ENCODE results near the gene SPDL1. TPM values are rescaled to one million over a fixed set of nuclear protein-coding genes. Genes with fewer than 3 reads are reported as not detected.

SPDL1 gene
- total RNA-seq, 2 experiments from 2014 or later, result 44.2 to 48.8 TPM

DNA sequence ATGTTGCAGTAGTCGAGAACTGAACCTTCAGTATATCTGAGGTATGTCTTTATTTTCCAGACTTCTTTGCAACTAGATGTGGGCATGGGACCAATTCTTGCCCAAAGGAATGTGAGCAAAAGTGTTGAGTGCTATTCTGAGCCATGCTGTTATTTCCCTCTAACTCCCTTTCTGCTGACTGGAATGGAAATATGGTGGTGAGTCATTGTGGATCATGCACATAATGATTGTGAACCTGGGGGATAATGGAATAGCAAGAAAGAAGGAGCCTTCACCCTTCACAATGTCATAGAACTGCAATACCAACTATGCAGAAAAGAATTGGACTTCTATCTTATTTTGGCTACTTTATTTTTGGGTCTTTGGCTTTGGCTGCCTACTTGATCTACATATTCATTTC lies 43.2 kb downstream of the SPDL1 start:
- CTCF ChIA-PET, result no interaction called here

DNA sequence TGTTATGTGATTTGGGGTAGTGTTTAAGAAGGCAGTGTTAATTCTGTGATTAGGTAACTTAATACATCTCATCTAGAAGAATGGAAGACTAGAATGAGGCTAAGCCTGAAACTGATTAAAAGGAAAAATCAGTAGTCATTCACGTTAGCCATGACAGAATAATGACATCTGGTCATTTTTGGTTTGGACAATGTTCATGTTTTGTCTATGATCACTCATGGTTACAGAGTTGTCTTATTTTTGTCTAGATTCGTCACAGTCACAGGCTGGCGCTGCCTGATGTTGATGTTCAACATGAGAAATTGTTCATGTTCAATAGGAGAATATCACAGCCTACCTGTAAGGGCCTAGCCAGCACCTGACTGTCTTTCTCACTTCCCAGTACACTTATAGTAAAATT lies 44.0 kb downstream of the SPDL1 start:
- CTCF ChIA-PET, result no interaction called here
- POLR2A ChIA-PET, result no interaction called here

More for the DNA sequence above, 43.2 kb downstream of the SPDL1 start:
- POLR2A ChIA-PET, result no interaction called here

DNA sequence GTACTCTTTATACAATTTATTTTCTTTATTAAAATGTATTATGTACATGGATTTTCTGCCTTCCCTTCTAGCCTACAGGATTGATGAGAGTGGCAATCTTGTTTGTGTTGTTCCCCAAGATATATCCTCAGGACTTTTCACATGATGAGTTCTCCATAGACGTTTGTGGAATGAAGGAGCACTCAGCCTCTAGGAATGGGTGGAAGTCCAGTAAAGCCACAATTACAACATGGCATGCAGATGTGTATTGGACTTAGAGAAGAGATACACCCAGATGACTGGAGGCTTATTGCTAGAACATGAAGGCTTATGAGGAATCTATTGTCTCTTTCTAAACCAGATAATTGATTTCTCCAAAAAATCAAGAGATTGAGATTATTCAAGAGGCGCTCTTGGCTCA lies 45.3 kb downstream of the SPDL1 start:
- ChIA-PET POLR2A (no interaction called here), CTCF (no interaction called here)

DNA sequence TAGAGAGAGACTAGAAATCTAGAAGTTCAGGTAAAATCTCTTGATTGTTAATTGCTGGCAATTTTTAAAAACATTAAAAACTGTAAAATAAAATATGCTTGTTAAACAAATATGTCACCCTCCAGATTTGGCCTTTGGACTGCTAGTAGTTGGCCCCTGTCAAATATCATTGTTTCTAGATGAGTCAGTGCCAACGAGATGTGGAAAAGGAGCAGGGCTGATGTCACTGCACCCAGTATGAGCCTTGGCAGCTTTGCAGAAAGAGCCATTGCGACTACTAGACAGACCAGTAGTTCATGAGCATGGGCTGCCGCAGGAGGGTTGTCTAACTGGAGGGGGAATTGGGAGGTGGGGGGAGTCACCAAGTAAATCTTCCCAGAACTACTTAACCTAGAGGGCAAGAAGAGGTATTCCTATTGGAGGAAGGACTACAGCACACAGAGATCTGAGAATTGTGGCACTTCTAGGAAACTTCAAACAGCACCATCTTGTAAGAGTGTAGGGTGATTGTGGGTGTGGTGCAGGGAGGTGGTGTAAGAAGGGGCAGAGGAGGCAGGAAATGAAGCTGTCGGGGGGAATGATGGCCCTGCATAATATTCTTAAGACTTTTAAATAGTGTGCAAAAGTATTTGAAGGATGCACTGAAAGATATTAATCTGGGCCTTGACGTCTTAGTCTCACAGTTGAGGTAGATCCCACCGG lies 46.4 kb downstream of the SPDL1 start:
- ChIA-PET POLR2A (no interaction called here), CTCF (interaction anchor here (0.6 kb wide), 1 partner anchor 1061 kb away, joined by 3 read pairs; no protein-coding TSS in a partner anchor)

DNA sequence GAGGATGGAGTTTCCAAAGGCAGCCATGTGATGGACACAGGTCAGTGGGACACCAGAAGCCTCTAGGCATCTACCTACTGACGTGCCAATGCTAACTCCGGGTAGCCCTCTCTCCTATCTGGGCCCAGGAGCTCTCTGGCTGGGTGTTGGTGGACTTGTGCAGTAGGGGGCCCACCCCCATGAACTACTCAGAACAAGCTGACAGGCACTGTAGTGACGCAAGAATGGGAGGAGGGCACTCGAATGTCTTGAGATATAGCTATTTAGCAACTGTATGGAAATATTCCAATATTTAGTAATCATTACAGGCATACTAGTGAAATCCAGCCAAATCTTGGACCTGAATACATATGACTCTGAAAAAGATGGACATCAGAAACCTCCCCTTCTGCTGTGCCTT lies 47.8 kb downstream of the SPDL1 start:
- CTCF ChIA-PET, result no interaction called here

DNA sequence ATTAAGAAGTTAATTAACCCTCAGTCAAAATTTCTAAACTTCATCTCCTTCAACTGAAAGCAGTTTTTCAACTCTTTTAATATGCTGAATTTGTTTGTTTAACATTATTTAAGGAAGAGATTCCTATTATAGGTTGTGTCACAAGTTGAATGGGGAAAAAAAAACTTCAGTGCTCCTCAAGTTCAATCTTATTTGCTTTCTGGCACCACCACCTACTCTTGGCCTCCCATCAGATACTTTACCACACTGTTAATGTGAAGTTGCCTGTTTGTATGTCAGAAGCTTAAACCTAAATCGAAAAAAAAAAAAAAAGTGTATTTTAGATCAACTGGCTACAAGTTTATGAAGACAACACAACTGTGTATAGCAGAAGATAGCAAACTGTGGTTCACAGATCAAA lies 49.4 kb downstream of the SPDL1 start:
- POLR2A ChIA-PET, result no interaction called here

More for the DNA sequence above, 47.8 kb downstream of the SPDL1 start:
- POLR2A ChIA-PET, result no interaction called here

DNA sequence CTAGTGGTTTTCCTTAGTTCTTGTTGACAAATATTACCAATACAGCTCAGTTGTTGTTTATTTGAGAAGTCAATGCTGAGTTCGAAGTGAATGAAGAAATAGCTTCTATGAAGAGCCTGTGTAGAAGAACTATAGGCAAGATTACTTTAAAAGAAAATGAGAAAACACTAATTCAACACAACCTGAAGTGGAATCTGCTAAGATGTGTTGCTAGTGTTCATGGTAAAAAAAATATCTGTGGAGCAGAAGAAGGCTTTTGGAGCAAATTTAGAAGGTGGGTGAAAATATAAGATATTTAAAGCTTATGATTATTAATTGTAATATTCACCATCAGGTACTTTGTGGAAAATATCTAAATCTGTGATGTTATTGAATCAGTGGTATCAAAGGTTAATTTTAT lies 51.0 kb downstream of the SPDL1 start:
- POLR2A ChIA-PET, result no interaction called here
- CTCF ChIA-PET, result interaction anchor here (0.5 kb wide), 1 partner anchor 49 kb away, joined by 3 read pairs; no protein-coding TSS in a partner anchor

More for the DNA sequence above, 49.4 kb downstream of the SPDL1 start:
- CTCF ChIA-PET, result no interaction called here

DNA sequence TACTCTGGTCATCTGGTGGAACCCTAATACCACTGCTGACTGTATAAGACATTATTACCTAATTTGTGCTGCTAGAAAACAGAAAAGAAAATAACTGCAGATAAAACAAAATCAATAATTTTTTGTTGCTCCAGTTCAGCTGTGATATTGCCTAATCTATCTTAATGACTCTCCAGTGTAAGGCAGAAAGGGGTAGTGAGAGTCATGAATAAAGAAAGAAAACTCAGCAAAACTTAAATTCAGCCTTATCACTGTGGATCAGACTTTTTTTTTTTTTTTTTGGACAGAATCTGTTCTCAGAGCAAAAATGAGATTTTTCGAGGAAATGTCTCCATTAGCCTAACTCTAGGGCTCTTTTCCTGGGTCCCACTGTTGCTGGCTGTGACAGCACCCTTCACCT lies 52.4 kb downstream of the SPDL1 start:
- POLR2A ChIA-PET, result no interaction called here
- CTCF ChIA-PET, result interaction anchor here (0.7 kb wide), 1 partner anchor 735 kb away, joined by 3 read pairs; no protein-coding TSS in a partner anchor

DNA sequence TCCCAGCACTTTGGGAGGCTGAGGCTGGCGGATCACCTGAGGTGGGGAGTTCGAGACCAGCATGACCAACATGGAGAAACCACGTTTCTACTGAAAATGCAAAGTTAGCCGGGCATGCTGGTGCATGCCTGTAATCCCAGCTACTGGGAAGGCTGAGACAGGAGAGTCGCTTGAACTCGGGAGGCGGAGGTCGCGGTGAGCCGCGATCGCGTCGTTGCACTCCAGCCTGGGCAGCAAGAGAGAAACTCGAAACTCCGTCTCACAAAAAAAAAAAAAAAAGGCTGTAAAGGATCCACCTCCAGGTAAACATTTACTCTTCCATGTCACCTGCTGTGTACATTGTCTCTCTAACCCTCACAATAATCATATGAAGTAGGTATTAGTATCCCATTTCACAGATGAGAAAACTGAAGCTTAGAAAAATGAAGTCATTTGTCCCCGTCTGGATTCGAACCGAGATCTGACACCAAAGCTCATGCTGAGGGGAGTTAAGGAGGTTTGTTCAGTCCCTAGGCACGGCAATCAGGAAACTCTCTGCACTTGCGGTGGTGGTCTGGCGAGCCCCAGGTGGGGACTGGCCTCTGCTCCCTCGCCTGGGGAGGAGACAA lies 53.0 kb downstream of the SPDL1 start:
- CTCF ChIA-PET, result interaction anchor here (0.7 kb wide), 1 partner anchor 735 kb away, joined by 3 read pairs; no protein-coding TSS in a partner anchor

DNA sequence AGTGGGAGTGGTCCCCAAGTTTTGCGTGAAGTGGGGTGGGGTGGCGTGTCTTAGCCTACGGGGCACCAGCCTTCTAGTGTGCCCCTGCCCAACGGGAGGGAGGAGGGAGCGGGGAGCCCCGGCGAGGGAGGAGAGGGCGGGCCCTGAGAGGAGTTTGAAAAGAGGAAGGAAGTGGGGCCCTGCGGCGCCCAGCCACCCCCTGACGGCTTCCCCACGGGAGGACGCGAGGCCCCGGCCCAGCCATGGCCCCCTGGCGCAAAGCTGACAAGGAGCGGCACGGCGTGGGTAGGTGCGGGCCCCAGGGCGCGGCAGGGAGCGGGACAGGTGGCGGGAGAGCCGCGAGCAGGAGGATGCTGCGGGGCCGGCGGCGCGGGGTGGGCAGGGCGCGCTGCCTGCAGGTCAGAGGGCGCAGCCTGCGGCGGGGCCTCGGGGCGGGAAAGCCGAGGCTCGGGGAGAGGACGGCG lies 53.5 kb downstream of the SPDL1 start, which contains the start of gene DOCK2:
DOCK2 (plus strand) TSS at position 191 of the 464 bp plus-strand sequence; CDS start at position 243, 52 bp downstream.
- ChIA-PET POLR2A (interaction anchor here (0.6 to 2.2 kb wide), 4 partner anchors 10 to 54 kb away, joined by 3 to 17 read pairs (median 7); partner anchors contain the start of gene SPDL1), CTCF (interaction anchor here (0.6 to 1.2 kb wide), 5 partner anchors 12 to 64 kb away, joined by 3 to 4 read pairs (median 3); no protein-coding TSS in a partner anchor)

More for the DNA sequence above, 53.0 kb downstream of the SPDL1 start:
- POLR2A ChIA-PET, result interaction anchor here (2.1 to 2.2 kb wide), 2 partner anchors 12 to 53 kb away, joined by 11 to 17 read pairs; partner anchors contain the start of gene SPDL1

DNA sequence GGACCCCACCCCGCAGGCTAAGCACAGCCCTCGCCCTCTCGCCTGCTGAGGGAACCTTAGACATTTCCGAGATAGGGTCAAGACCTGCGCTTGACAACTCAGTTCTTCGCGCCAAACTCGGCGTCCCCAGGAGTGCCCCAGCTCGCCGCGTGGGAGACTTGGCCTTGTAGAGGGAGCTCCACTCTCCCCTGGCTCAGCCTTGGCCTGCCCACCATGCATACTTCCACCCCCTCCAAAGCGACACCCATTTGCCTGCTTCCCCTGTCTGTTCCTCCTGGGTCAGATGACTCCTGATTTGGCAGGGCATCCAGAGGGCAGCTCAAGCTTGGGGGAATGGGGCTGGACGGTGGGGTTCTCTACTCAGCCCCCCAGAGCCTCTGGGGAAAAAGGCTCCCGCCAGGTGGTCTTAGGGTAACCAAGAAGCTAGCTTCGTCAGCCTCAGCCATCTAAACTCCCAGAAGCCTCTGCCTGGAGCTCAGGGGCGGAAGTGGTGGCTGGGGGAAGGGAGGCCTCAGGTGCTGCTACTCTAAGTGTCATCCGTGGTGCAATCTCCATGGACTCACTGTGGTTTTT lies 54.1 kb downstream of the SPDL1 start:
- ChIA-PET POLR2A (interaction anchor here (0.6 to 2.2 kb wide), 6 partner anchors 9 to 635 kb away, joined by 3 to 17 read pairs (median 4); partner anchors contain the start of gene SPDL1), CTCF (interaction anchor here (0.6 to 1.2 kb wide), 6 partner anchors 11 to 64 kb away, joined by 3 to 4 read pairs (median 3); no protein-coding TSS in a partner anchor)

DNA sequence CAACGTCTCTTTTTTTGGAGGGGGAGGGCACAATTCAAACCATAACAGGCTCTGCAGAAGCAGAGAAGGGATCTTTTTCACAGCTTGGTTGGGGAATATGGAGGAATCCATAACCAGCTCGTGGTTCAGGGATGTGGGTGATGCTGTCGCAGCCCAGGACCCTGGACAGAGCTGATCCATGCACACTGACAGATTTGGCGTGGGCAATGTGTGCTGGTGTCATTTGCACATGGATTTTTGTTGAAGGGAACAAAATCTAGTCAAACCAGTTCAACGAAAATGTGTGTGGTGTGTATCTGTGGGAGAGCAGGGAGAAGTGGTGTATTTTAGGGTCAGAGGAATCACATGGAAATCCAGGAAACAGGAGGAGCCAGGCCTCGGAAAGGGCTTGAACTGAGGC lies 57.7 kb downstream of the SPDL1 start:
- ChIA-PET POLR2A (no interaction called here), CTCF (no interaction called here)

DNA sequence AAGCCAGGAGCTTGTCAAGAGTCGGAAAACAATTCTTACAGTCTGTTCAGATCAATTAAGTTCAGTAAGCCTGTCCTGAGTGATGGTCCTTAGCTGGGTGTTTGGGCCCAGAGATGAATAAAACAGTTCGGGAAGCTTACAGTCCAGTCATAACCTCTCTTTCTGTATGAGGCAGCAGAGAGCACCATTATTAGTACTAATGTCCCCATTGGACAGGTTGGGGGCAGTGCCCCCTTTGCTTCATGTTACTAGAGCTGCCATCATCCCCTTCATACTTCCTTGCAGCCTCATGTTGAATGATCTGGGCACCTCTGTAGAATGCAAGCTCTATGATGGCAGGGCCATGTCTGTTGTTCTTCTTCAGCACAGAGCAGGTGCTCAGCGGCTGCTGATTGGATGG lies 63.3 kb downstream of the SPDL1 start:
- POLR2A ChIA-PET, result interaction anchor here (1.1 kb wide), 1 partner anchor 10 kb away, joined by 3 read pairs; the partner anchor contains the start of gene DOCK2

DNA sequence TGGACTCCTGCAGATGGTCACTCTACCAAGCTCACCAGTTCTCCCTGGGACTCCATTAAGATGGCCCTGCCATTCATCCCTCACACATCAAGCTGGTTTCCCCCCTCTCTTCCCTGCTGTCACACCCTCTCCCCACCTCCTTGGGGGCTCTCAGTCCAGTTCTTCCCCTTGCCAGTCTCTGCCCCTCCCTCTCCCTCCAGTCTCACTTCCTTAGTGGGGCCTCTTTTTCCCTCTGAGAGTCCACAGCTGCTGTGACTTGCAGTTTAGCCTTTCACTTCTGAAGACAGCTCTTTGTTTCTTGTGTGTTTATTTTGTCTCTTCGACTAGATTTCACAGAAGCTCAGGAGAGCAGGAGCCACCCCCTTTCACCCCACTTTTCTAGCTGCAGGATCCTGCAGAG lies 64.0 kb downstream of the SPDL1 start:
- CTCF ChIA-PET, result no interaction called here
- POLR2A ChIA-PET, result interaction anchor here (1.1 to 2.9 kb wide), 2 partner anchors 10 kb away, joined by 3 to 11 read pairs; partner anchors contain the start of gene DOCK2

More for the DNA sequence above, 63.3 kb downstream of the SPDL1 start:
- CTCF ChIA-PET, result no interaction called here

DNA sequence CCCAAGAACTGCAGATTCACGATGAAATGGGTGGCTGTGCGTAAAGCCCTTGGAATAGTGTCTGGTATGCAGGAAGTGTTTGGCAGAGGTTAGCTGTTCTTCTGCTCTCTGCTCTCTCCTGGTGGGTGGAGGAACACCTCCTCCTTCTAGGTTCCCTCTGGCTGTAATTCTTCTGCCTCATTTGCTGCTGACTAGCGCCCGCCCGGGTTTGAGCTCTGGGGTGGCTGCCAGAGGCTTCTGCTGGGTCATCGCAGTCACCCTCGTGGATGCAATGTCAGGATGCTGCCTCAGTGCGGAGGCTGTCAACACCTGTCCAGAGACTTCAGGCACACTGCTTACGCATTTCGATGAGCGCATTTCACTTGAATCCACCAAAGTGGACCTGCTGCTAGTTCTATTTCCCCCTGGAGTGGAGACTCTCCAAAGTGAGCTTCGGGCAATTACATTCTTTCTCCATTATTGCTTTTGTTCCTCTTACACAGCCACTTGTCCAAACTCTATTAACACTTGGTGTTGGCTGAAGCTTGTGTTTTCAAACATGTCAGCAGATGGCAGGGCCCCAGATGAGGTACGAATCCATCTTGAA lies 65.2 kb downstream of the SPDL1 start:
- ChIA-PET CTCF (interaction anchor here (1.0 kb wide), 1 partner anchor 11 kb away, joined by 3 read pairs; the partner anchor contains the start of gene DOCK2), POLR2A (interaction anchor here (0.6 to 2.9 kb wide), 2 partner anchors 11 to 855 kb away, joined by 4 to 11 read pairs; partner anchors contain the start of gene DOCK2)

DNA sequence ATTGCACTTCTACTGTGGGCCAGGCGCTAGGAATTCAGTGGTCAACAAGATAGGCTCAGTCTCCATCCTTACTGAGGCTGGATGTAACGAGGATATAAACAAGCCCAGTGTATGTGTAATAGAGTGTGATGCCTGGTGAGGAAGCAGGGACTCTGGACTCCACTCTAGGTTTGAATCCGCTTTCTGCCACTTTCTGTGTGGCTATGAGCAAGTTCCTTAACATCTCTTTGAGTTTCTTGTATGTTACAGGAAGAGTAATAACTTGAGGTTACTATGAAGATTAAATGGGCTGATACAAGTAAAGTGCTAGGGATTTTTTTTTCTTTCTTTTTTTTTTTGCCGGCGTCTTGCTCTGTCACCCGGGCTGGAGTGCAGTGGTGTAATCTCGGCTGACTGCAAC lies 65.9 kb downstream of the SPDL1 start:
- POLR2A ChIA-PET, result interaction anchor here (2.9 kb wide), 1 partner anchor 12 kb away, joined by 11 read pairs; the partner anchor contains the start of gene DOCK2
- CTCF ChIA-PET, result no interaction called here

DNA sequence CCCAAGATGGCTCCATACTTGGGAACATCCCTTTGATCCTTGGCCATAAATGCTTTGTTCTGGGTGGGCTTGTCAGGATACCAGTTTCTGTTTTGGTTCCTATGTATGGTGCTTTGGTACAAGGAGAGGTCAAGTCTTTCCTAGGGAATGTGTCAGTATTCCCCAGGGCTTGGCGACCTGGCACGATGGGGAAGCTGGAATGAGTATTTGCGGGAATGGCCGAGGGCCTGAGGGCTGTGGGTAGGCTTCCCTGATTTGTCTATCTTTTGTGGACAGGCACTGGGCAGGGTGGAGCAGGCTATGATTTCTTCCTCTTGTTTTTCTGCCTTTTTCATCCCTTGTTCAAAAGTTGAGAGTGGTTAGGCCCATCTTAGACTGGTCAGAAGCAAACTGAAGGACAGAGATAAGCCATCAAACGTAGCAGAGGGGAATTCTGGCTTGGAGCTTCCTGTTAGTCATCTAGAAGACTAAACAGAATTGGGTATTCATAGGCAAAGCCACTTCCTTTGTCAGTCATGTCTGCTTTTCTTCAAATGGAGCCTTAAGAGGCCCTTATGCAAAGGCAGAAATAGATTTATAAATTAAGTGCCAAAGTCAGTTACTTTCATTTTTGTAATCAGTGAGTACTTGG lies 67.2 kb downstream of the SPDL1 start:
- ChIA-PET POLR2A (no interaction called here), CTCF (interaction anchor here (1.0 kb wide), 1 partner anchor 67 kb away, joined by 3 read pairs; the partner anchor contains the start of gene SPDL1)

DNA sequence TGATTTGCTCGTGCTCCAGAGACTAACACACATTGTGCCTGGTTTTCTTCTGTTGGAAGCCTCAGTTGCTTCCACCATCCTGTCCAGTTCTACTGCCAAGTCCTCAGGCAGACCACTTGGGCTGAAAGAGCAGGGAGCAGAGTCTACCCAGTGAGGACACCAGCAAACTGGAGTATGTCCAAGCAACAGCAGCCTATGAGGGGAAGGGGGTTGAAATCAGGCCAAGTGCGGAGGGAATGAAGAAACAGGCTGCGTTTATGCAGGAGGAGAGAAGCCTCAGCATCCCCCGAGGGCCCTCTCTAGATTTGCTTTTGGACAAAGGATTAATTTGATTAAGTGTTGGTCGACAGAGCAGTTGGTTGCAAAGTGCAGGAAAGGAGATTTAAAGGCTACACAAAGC lies 68.0 kb downstream of the SPDL1 start:
- ChIA-PET CTCF (no interaction called here), POLR2A (no interaction called here)

DNA sequence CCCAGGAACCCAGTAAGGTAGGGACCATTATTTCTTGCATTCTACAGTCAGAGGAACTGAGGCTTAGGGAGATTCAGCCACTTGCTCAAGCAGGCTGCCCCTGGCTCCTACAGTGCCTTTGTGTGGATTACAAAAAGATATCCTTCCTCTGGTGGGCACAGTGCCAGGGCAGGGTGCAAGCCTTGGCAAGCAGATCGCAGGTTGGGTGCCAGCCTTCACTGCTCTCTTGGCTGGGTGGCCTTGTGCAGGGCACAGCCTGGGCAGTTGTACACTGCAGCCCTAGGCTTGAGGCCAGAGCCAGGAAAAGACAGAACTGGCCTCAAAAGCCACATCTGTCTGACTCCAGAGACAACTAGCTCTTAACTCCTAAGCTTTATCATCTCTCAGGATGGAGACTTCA lies 68.5 kb downstream of the SPDL1 start:
- CTCF ChIA-PET, result no interaction called here
- POLR2A ChIA-PET, result no interaction called here

All from activated CD8-positive, alpha-beta memory T cell treated with anti-CD3 and anti-CD28 coated beads for 36 hours (primary cell).